T-helper 2 cell treated with Interferon-gamma antibody and Interleukin-4, amounts not matched to agents 100 ng/mL and 5 ng/mL, for 36 hours (primary cell): ENCODE data around the gene CARMIL3. TPM values are rescaled to one million over a fixed set of nuclear protein-coding genes. Genes with fewer than 3 reads are reported as not detected.

ENCODE experiments used
- intact Hi-C: fragments of 100-400 bp; cut with micrococcal nuclease; formaldehyde crosslinking; loops from one replicate; pipeline ENCODE4 v1.15.1; 2023
- total RNA-seq: library from RNA; stranded (reverse); gene quantifications from 2 replicates; pipeline ENCODE4 v1.2.3, GENCODE V29; 2022

The CARMIL3 gene
- total RNA-seq, 1 donor from 2014 or later: 0.82 TPM

DNA sequence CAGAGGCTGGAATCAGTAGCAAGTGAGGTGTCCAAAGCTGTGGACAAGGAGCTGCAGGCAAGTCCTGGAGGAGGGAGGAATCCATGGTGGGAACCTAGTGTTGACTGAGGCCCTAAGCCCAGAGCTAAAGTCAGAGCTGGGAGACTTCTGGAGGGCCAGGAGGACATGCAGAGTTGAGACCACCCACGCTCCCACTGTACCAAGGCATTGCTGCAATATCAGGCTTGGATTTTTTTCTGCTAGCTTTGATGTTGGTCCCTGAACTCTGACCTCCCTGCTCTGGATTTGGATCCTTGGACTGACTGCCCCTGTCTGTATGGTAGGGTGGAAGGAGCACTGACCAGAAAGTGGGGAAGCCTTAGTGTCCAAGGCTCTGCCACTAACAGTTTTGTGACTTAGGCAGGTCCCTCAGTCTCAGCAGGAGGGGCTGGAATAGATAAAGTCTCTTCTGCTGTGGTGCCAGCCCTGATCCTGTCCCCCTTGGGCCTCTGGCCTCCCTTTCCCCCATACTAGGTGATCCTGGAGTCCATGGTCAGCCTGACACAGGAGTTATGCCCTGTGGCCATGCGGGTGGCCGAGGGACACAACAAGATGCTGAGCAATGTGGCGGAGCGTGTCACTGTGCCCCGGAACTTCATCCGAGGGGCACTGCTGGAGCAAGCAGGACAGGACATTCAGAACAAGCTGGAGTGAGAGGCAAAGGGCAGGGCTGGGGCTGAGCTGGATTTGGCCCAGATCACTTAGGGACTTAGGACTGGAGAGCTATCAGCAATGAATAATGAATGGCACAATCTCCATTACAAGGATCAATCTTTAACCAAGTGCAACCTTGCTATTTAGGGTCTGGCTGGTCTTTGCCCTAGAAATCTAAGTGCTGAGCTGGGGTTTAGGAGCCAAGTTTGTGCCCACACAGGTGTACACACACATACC, 9.4 kb downstream of the CARMIL3 start:
- intact Hi-C loops: no loop called here

- intact Hi-C loops: no loop called here
These were observed 10.6 kb downstream of the CARMIL3 start for GRCh38 chr14:24062216-24062980.

GRCh38 chr14:24063263-24063836, 11.5 kb downstream of the CARMIL3 start:
- intact Hi-C loops: no loop called here

GRCh38 chr14:24064091-24064795, 12.4 kb downstream of the CARMIL3 start:
- intact Hi-C loops: no loop called here

DNA sequence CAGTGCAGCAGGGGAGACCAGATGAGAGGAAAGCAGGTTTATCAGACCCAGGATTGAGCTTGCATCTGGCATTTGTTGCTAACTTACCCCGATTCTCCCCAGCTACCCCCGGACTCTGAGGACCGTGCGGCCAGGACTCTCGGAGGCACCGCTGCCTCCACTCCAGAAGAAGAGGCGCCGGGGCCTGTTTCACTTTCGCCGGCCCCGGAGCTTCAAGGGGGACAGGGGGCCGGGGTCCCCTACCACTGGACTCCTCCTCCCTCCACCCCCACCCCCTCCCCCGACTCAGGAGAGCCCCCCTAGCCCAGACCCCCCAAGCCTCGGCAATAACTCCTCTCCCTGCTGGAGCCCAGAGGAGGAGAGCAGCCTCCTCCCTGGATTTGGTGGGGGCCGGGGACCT, 13.0 kb downstream of the CARMIL3 start:
- intact Hi-C loops: no loop called here

DNA sequence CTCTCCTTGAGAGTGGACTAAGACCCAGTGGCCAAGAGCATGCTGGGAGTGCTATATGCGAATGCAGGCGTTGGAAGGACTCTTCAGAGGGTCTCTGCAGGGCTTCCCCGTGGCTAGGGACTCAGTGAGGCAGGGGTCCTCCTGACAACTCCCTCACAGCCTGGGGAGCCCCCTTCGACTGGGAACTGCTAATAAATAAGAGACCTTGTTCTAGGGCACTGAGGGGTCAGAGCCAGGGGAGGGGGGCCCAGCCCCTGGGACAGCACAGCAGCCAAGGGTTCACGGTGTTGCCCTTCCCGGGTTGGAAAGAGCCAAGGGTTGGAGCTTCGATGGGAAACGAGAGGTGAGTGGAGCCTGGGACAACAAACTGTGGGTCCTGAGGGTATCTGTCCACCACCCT, 13.6 kb downstream of the CARMIL3 start:
- intact Hi-C loops: no loop called here

- intact Hi-C loops: no loop called here
These were observed 14.8 kb downstream of the CARMIL3 start for GRCh38 chr14:24066496-24067132.

DNA sequence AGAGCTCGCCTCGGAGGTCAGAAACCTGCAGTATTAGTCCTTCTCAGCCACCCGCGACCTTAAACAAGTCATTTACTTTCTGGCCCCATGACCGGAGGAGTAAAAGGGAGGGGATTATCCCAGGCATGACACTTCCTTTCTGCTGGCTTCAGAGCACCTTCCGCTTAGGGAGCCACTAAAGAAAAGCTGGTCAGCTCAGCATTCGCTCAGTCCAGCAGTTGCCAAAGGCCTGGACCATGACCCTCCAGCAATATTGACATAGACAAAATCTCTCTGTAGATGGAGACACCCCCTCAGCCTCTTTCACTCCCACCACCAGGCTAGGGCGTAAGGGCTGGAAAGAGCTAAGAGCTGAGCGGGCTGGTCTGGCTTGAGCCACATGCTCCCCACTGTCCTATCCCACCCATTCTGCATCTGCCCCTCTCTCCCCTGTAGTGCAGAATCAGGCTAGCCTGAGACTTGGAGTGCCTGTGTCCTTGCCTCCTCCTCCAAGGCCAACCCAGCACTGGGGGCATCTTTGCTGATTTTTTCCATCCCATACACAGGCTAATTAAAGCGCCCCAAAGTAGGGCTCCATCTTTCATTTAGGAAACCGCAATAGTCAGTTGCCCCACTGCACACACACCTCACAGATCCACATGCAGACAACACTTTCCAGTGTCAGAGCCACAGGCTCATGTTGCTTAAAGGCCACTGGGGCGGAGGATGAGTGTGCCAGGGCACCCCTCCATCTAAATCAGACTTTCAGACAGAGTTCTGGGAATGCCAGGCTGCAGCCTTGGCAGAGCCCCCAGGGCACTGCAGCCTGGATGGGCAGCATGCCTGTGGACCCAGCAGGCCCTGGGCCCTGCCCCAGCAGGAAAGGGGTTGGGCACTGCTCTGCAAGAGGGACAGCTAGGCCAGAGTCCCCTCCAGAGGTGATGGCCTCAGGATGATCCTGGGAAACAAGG, 15.6 kb downstream of the CARMIL3 start:
- intact Hi-C loops: no loop called here

GRCh38 chr14:24068711-24069410, 17.1 kb downstream of the CARMIL3 start:
- intact Hi-C loops: no loop called here

DNA sequence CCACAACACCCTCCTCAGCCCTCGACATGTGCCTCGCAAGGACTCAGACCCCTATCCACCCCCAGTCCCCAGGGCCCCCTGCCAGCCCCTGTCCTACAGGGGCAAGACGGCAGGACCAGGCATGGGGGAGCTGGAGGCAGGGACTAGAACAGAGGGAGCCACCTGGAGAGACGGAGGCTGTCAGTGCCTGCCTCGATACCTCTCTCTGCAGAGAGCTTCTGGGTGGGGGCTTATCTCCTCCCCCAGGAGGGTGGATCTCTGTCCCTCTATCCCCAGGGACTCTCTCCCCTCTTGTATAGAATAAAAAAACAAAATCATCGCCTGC, 17.6 kb downstream of the CARMIL3 start:
- intact Hi-C loops: no loop called here

- intact Hi-C loops: no loop called here
These were observed 18.7 kb downstream of the CARMIL3 start for GRCh38 chr14:24070285-24071143.

GRCh38 chr14:24071144-24071697, 19.4 kb downstream of the CARMIL3 start, which contains the start of gene CPNE6:
CPNE6 (plus strand) TSS chr14:24071562; CDS start chr14:24072937, 1,375 bp downstream.
- intact Hi-C loops: no loop called here

GRCh38 chr14:24071836-24072430, 20.1 kb downstream of the CARMIL3 start:
- intact Hi-C loops: no loop called here

DNA sequence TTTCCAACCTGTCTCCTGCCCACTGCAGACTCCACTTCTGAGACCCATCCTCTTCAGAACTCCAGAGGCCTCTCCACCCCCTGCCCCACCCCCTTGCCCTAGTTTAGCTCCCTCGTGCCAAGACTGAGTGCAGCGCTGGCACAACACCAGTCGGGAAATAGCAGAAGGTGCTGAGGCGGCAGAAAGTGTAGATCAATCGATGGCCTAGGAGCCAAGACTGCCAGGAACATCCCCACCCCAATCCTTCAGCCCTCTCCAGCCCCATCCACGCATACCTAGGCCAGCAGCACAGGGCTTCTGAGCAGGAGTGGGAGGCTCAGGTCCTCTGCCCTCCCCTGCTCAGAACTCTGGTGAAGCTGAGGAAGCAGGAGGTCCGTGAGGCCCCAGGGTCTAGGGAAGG, 20.6 kb downstream of the CARMIL3 start:
- intact Hi-C loops: no loop called here

DNA sequence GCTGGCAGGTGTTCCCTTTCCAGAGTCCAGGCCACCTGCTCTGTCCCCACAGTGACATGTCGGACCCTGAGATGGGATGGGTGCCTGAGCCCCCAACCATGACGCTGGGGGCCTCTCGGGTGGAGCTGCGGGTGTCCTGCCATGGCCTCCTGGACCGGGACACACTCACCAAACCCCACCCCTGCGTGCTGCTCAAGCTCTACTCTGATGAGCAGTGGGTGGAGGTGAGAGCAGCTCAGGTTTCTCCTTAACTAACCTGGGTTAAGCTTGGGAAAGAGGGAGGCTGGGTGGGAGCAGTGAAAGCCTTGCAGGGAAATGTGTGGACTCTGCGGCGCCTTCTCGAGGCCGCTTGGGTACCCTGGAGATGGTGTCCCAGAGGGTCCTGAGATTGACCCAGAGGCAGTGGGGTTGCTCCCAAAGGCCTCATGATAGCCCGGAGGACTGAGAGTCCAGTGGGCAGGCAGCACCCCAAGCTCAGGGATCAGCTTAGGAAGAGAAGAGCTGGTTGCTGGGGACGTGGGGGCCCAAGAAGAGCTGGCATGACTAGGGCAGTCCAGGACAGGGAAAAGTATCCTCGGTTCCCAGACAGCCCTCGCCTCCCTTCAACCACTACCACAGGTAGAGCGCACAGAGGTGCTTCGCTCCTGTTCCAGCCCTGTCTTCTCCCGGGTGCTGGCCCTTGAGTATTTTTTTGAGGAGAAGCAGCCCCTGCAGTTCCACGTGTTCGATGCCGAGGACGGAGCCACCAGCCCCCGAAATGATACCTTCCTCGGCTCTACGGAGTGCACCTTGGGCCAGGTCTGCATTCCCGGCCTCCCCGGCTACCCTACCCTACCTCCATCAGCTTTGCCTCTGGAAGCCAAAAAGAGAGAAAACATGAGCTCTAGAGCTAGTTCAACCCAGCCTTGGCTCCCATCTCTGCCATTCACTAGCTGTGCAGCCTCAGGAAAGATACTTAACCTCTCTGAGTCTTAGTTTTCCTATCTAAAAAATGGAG, 21.4 kb downstream of the CARMIL3 start:
- intact Hi-C loops: no loop called here
